Measurements from ENCODE around the gene PSMD13.
"Not testable (repeated sequence)": the region's sequence is repeated elsewhere in the genome, so short reads cannot be mapped to it uniquely, and the experiment has no call there.

The PSMD13 gene

GRCh38 chr11:232783-233565 is 3.8 kb upstream of the PSMD13 start:
- no peak for TF ChIP-seq ZFX (IDR thresholded peaks at IDR 0.05; ENCODE audit: borderline replicate concordance)
- TF ChIP-seq, protein P1, sequence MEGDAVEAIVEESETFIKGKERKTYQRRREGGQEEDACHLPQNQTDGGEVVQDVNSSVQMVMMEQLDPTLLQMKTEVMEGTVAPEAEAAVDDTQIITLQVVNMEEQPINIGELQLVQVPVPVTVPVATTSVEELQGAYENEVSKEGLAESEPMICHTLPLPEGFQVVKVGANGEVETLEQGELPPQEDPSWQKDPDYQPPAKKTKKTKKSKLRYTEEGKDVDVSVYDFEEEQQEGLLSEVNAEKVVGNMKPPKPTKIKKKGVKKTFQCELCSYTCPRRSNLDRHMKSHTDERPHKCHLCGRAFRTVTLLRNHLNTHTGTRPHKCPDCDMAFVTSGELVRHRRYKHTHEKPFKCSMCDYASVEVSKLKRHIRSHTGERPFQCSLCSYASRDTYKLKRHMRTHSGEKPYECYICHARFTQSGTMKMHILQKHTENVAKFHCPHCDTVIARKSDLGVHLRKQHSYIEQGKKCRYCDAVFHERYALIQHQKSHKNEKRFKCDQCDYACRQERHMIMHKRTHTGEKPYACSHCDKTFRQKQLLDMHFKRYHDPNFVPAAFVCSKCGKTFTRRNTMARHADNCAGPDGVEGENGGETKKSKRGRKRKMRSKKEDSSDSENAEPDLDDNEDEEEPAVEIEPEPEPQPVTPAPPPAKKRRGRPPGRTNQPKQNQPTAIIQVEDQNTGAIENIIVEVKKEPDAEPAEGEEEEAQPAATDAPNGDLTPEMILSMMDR (IDR thresholded peaks at IDR 0.05), result no peak

GRCh38 chr11:235180-235579 is 1.6 kb upstream of the PSMD13 start:
- TF ChIP-seq, protein P1 (IDR thresholded peaks at IDR 0.05), result no peak
- no peak for TF ChIP-seq ZFX (IDR thresholded peaks at IDR 0.05; ENCODE audit: borderline replicate concordance)
- peak overlapping the region; percentile 93; the same call in 1 of the 2 replicates for H3K27ac ChIP-seq

More at GRCh38 chr11:232783-233565, 3.8 kb upstream of the PSMD13 start:
- no peak overlapping the region for H3K27ac ChIP-seq

GRCh38 chr11:235609-235996 is 1.2 kb upstream of the PSMD13 start:
- peak overlapping the region; percentile 93 for H3K27ac ChIP-seq
- TF ChIP-seq, protein P1 (IDR thresholded peaks at IDR 0.05), result no peak
- no peak for TF ChIP-seq ZFX (IDR thresholded peaks at IDR 0.05; ENCODE audit: borderline replicate concordance)

DNA sequence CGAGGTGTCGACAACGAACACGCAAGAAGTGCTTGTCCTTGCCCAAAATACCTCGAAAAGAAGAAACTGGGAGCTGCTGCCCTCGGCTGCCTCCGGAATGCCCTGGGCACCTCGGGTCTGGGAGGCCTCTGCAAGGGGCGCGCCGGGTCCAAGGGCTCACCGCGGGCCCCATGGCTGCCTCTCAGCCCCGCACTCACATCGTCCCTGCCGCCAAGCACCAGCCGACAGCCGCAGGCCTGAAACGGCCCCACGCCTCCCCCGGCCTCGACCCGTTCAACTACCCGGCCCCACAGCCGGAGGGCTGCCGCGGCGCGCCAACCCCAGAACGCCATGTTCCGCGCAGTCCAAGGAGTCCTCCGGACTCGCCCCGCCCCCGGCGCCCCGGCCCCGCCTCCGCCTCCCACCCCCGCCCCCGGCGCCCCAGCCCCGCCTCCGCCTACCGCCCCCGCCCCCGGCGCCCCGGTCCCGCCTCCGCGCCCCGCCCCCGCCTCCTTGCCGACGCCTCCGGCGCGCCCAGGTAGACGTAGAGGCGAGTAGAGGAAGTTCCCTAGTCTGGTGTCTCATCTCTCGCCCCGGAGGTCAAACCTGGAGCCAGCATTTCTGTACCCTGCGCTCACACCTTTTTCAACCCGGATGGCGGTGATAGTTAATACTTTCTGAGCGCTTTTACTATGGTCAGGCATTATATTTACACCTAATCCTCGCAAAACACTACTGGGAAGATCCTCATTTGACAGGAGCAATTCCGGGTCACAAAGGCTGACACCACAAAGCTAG is 591 bp upstream of the PSMD13 start, which contains the start of gene SIRT3:
Gene SIRT3, minus strand, starts transcription at position 346 of the 777 bp plus-strand sequence. Its CDS starts 14 bp downstream, at position 332.
- peak within 1 kb of the TSS; percentile 93 for H3K27ac ChIP-seq
- no peak for TF ChIP-seq ZFX (IDR thresholded peaks at IDR 0.05; ENCODE audit: borderline replicate concordance)
- TF ChIP-seq, protein P1 (IDR thresholded peaks at IDR 0.05), result no peak

DNA sequence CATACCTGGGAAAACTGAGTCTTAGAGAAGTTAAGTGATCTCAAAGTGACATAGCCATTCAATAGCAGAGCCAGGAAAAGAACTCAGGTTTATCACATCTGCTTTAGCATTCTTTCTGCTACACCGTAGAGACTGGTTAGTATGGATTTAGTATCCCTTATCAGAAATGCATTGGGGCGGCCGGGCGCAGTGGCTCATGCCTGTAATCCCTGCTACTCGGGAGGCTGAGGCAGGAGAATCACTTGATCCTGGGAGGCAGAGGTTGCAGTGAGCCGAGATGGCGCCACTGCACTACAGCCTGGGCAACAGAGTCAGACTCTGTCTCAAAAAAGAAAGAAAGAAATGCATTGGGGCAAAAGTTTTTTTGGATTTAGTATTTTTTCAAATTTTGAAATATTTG is 1.6 kb downstream of the PSMD13 start:
- H3K27ac ChIP-seq, result not testable (repeated sequence)

DNA sequence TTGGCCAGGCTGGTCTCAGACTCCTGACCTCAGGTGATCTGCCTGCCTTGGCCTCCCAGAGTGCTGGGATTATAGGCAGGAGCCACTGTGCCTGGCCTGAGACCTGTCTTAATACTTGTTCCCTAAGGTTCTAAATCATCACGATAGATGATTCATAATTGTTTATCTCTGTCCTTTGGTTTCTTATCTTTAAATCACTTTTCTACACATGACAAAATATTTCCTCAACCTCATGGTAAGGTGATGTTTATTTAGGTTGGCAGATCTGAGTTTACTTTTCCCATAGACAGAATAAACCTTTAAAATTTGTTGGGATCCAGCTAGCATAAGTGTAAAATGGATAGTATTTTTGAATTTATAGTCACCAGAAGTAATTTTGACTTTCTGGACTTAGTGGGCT is 3.5 kb downstream of the PSMD13 start:
- no peak overlapping the region for H3K27ac ChIP-seq
- TF ChIP-seq, protein P1 (IDR thresholded peaks at IDR 0.05), result no peak
- TF ChIP-seq ZFX (IDR thresholded peaks at IDR 0.05; ENCODE audit: borderline replicate concordance), result no peak

DNA sequence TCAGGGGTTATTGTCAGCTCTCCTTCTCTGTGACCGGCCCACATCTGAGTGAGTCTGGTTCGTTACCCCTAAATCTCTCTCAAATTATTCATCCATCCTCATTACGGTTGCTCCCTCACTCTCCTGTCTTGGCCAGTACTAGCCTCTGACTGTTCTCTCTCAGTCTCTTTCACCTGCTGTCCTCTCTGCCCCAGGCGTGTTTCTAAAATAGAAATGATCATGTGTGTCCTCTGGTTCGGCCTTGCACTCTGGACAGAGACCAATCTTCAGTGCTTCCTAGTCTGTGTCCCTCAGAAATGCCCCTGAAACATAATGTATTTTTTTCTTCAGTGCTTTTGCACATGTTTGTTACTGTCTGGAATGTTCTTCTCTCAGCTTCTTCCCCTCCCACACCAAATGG is 4.9 kb downstream of the PSMD13 start:
- no peak overlapping the region for H3K27ac ChIP-seq
- TF ChIP-seq, protein P1 (IDR thresholded peaks at IDR 0.05), result no peak
- no peak for TF ChIP-seq ZFX (IDR thresholded peaks at IDR 0.05; ENCODE audit: borderline replicate concordance)
